ENCODE data around the gene TMEFF2. TPM values are rescaled to one million over a fixed set of nuclear protein-coding genes. Genes with fewer than 3 reads are reported as not detected.

Gene TMEFF2
- total and polyA plus RNA-seq, 2 of the 4 experiments (the other 2 are of a cell fraction) = 1.3 to 3.0 TPM

DNA sequence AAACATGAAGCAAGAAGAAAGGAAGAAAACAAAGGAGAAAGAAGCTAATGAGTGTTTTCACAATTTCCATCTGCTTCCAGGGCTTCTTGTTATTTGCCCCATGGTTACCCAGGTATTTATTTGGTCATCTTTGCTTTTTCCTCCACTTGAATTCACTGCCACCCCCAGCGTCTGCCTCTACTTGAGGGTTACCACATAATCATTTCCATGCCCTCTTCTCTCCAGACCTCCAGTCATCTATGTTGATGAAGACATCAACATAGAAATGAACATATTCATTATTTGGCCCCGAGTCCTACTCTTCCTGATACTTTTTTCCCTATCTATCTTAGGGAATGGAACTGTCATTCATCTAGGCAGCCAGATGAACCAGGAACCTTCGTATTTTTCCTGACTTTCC is 214.2 kb downstream of the TMEFF2 start:
- Histone ChIP-seq H4K91ac (ENCODE audit: insufficient read depth, low read depth, low read length) (no peak overlapping the region), H3K9me3 (ENCODE audit: control insufficient read depth, insufficient read depth, low read length) (no peaks in the 10 kb centered on the region), H2BK15ac (ENCODE audit: low read depth, low read length) (no peak overlapping the region), H3K27ac (ENCODE audit: insufficient read depth, low read length) (no peak overlapping the region), H3K4me3 (ENCODE audit: insufficient read depth, low read depth, low read length) (no peak overlapping the region), H3K14ac (replicated peaks; ENCODE audit: low read depth, low read length) (no peak overlapping the region), H3K27me3 (ENCODE audit: control insufficient read depth, insufficient read depth, low read length) (no peaks in the 10 kb centered on the region), H3K9ac (ENCODE audit: low read depth, low read length) (no peak overlapping the region), H3K4me2 (ENCODE audit: low read depth, low read length) (no peak overlapping the region), H3K36me3 (ENCODE audit: control insufficient read depth, insufficient read depth, low read length) (no peaks in the 10 kb centered on the region), H3K79me1 (ENCODE audit: low read depth in 1 of 2, low read length in 2 of 2) (no peaks in the 10 kb centered on the region), H2BK120ac (ENCODE audit: low read depth, low read length) (no peak overlapping the region), H2AK9ac (replicated peaks; ENCODE audit: low read depth, low read length, poor library complexity) (no peak overlapping the region), H3K9me1 (ENCODE audit: insufficient read depth, low read length) (no peaks in the 10 kb centered on the region; the same call in 1 of the 2 replicates), H4K8ac (ENCODE audit: low read depth in 2 of 2, low read length in 2 of 2) (no peak overlapping the region), H3K56ac (ENCODE audit: extremely low read depth, insufficient read depth, low read length) (no peak overlapping the region), H2AK5ac (ENCODE audit: low read depth, low read length) (no peak overlapping the region), H3K23ac (ENCODE audit: low read depth, low read length) (no peak overlapping the region), H4K5ac (ENCODE audit: low read depth, low read length) (no peak overlapping the region), H3K18ac (ENCODE audit: low read depth, low read length) (no peak overlapping the region), H3K4me1 (ENCODE audit: control insufficient read depth, insufficient read depth, low read length) (0 out of 2 replicates have a peak, but pooled peaks cover 2% of the 10 kb centered on the region), H4K20me1 (ENCODE audit: insufficient read depth, low read length) (no peaks in the 10 kb centered on the region), H3K4ac (ENCODE audit: low read depth, low read length) (no peak overlapping the region), H2BK5ac (ENCODE audit: low read depth, low read length, poor library complexity, severe bottlenecking) (no peak overlapping the region), H2BK20ac (ENCODE audit: low read depth, low read length) (no peak overlapping the region), H2AFZ (replicated peaks; ENCODE audit: low read length, poor library complexity) (no peak overlapping the region)
- ATAC-seq (ENCODE audit: low read depth) (no peak), DNase-seq (no peak)
- ChIA-PET CTCF (no interaction called here), POLR2A (ENCODE audit: unreplicated experiment) (no interaction called here)
- no TSS peak for BruUV-seq (replicated peaks)
- in situ Hi-C loops (cut with MboI; ENCODE audit: low sequenced_read_pairs) = no loop called here
- 89% methylated on average over 1 of the region's 3 CpGs; no CpG with 5 or more reads in 1 of the 2 experiments for WGBS, 2 experiments (ENCODE audit: extremely low coverage in 2 of 2, insufficient read length in 1 of 2)
- intact Hi-C loops (cut with micrococcal nuclease) = no loop called here
- TF ChIP-seq MAZ (IDR thresholded peaks at IDR 0.05; ENCODE audit: borderline replicate concordance, low read depth, low read length) = no peak
- dilution Hi-C loops (cut with HindIII; ENCODE audit: low sequenced_read_pairs, unreplicated experiment) = no loop called here

Measured in IMR-90 (cell line).